Measurements from ENCODE around the gene DCUN1D3.
"Not testable (repeated sequence)": the region's sequence is repeated elsewhere in the genome, so short reads cannot be mapped to it uniquely, and the experiment has no call there.

DCUN1D3 gene

GRCh38 chr16:20822521-20823325 lies 77.4 kb downstream of the DCUN1D3 start:
- DNase-seq: no peak

GRCh38 chr16:20821682-20822081 lies 78.5 kb downstream of the DCUN1D3 start:
- no peak for DNase-seq

- DNase-seq: no peak
These were observed 81.1 kb downstream of the DCUN1D3 start for GRCh38 chr16:20818929-20819585.

GRCh38 chr16:20814784-20815183 lies 85.4 kb downstream of the DCUN1D3 start:
- no peak for DNase-seq

GRCh38 chr16:20812510-20812909 lies 87.6 kb downstream of the DCUN1D3 start:
- DNase-seq: no peak

- DNase-seq: no peak
These were observed 88.2 kb downstream of the DCUN1D3 start for GRCh38 chr16:20811889-20812439.

- no peak for DNase-seq
These were observed 92.3 kb downstream of the DCUN1D3 start for GRCh38 chr16:20807862-20808261.

GRCh38 chr16:20806168-20807050 lies 93.7 kb downstream of the DCUN1D3 start, which contains the start of the genes ERI2 and REXO5:
Gene ERI2 (minus strand): TSS chr16:20806472. CDS start chr16:20806430, 42 bp downstream.
Gene REXO5 (plus strand): TSS chr16:20806527. CDS start chr16:20806954, 427 bp downstream.
- peak; percentile 95 for DNase-seq

GRCh38 chr16:20805684-20806167 lies 94.4 kb downstream of the DCUN1D3 start:
- DNase-seq: not testable (repeated sequence)

All from NCI-H226 (cell line).